Esophagus mucosa (tissue), 1 donor: ENCODE data around the gene KRT222. TPM values are rescaled to one million over a fixed set of nuclear protein-coding genes. Genes with fewer than 3 reads are reported as not detected.

Source experiments
- ATAC-seq: fragments of 200-7000 bp; cut with Tn5 transposase; one replicate; pipeline ENCODE4 v1.9.1; 2020
- total RNA-seq: library from RNA; stranded (reverse); gene quantifications from one replicate; pipeline ENCODE4 v1.2.4, GENCODE V29; 2023
- donor health status: DM: yes; HTN: yes; CAD: no.

The KRT222 gene
- 0.20 TPM for total RNA-seq

DNA sequence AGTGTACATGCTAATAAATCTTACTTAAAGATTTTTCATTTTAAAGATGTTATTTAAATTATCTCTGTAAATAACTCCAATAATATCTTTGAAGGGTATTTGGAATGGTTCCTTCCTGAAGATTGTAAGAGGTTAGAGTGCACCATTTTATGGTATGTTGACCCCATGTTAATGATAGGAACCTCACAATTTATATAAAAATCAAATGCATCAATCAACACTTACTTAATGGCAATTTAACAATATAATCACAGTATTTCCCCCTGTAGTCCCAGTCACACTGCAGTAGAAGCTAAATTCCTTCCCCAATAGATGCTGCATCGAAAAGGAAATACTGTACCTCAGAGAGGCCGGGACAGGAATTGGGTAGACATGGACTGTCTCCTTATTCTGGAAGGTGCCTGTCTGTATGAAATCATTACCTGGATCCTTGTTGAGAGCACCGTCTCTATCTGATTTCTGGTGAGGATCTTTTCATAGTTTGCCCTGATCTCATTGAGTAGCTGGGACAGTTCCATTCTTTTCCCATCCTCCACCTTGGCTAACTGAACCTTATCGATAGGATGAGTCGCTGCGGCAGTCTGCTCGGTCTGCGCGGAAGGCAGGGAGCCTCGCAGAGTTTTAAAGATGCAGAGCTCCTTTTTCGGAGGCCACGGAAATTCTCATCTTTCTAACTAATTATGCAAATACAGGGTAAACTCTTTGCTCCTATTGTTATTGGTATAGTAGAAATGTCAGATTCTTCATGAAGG, at the start of gene KRT222:
Gene KRT222, minus strand, starts transcription at position 596 of the 752 bp plus-strand sequence. Its CDS starts 78 bp downstream, at position 518.
- no peak for ATAC-seq

DNA sequence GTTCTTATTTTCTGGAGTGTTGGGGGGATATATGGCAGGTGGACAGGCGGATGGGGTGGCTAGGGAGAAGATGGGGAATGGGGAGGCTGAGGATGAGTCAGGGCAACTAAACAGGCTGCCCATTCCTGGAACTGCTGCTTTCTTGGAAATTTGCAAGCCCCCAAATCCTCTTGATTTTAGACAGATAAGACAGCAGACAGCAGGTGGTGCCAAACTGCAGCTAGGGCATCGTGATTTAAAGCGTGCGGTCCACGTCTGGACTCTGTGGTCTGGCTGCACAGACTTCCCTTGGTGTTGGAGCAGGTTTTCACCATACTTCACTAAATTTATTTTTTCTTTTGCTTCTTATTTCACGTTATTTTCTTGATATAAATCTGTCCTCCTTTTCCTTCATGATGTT, 49.5 kb upstream of the KRT222 start:
- ATAC-seq: no peak

DNA sequence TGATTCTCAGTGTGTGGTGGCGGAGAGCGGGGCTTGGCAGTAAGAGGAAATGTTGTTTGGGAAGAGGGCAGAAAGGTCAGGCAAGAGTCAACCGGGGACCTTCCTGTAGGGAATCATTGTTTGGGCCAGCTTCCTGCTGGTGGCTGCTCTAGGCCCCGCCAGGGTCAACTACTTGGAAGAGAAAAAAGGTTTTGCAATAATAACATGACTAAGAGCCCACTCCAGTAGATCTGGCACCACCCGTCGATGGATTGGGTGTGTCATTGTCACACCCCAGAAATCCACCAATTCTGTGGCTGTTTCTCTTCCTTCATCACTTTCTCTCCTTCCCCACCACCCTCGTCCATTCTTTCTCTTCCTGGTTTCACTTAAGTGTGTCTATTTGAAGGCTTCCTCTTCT, 42.8 kb upstream of the KRT222 start:
- ATAC-seq: peak; percentile 88

- ATAC-seq: peak; percentile 65
Observed at GRCh38 chr17:40705584-40705983, 40.6 kb upstream of the KRT222 start.

GRCh38 chr17:40703652-40704051, 38.7 kb upstream of the KRT222 start, which contains the start of gene KRT24:
Gene KRT24 (minus strand): TSS chr17:40703752. CDS start chr17:40703693, 59 bp downstream.
- ATAC-seq: peak; percentile 61

GRCh38 chr17:40702271-40702670, 37.3 kb upstream of the KRT222 start:
- peak; percentile 28 for ATAC-seq

DNA sequence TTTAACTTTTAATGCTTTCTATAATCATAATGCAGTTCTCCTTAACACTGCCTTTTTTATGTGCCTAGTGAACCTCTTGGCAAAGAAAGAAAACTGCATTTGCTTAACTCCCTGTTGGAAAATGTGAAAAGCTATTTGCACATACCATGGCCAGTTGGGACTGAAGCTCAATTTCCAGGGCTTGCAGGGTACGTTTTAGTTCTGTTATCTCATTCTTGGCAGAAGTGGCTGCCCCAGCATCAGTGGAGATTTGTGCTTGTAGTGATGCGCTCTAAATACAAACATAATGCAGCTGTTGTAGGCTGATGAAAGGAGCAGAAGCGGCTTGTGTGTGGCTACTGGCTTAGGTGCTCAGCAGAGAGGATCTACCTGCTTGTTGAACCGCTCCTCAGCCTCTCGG, 34.9 kb upstream of the KRT222 start:
- no peak for ATAC-seq

DNA sequence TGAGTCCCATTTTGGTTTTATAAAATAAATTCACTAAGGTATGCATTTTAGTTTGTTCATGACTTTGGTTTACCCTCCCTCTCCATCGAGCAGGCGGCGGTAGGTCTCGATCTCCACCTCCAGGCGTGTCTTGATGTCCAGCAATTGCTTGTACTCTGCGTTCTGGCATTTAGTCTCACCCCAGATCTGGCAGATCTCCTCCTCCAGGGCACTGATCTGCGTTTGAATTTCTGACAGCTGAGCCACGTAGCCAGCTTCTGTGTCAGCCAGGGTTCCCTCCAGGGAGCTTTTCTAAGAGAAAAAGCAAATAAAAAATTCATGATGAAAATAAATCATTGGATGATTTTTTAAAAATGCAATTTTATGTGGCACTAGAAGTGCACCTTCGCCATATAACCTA, 34.4 kb upstream of the KRT222 start:
- ATAC-seq: no peak

- no peak for ATAC-seq
Observed at GRCh38 chr17:40697297-40697696, 32.3 kb upstream of the KRT222 start.

DNA sequence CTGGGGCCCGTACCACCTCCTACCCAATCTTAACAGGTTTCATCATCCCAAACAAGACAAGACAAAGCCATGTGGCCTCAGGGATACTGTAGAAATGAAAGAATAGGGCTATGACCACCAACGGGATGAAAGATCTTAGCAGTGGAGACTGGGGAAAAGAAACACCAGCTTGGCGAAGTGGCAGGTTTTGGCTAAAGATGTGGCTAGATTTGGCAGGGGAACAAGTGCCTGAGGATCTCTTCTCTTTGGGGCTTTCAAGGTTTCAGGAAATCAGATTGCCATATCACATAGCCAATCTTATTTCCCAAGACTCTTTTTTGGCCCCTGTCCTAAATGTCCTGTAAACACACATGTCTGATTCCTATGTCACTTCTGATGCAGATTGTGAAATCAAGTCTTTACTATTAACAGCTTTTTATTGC, 31.7 kb upstream of the KRT222 start:
- ATAC-seq: peak; percentile 27

- no peak for ATAC-seq
Observed at GRCh38 chr17:40695874-40696472, 31.0 kb upstream of the KRT222 start.

DNA sequence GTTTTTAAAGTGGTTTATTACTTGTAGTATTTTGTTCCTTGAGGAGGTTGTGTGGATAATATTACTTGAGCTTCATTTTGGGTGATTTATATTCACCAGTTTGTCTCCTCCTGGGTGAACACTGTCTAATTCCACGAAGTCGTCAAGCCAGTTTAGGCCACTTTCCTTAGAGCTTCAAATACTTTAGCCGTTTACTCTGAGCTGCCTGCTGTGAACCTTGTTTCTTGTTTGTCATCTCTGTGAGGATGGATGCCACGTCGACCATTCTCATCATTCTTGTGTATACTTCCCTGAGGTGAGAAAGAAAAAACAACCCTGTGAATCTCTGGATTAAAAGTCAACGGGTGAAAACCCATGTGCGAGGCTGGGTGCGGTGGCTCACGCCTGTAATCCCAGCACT, 29.6 kb upstream of the KRT222 start:
- peak; percentile 74 for ATAC-seq

DNA sequence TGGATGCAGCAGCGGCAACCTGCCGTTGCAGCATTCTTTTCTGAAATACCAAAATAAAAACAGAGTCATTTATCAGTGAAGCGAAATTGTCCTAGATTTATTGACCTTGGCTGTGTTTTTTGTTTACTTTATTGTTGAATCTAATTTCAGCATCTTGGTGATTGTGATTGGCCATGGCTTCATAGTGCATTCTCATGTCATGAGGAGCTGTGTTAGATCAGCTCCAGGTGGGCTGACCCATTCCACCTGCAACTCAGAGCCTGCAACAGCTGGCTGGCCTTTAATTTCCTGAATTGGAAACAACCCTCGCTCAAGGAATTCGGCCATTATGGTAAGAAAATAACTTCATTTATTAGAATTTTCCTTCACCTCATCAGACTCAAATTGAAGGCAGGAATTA, 22.1 kb upstream of the KRT222 start:
- no peak for ATAC-seq

- no peak for ATAC-seq
Observed at GRCh38 chr17:40686192-40686591, 21.2 kb upstream of the KRT222 start.

DNA sequence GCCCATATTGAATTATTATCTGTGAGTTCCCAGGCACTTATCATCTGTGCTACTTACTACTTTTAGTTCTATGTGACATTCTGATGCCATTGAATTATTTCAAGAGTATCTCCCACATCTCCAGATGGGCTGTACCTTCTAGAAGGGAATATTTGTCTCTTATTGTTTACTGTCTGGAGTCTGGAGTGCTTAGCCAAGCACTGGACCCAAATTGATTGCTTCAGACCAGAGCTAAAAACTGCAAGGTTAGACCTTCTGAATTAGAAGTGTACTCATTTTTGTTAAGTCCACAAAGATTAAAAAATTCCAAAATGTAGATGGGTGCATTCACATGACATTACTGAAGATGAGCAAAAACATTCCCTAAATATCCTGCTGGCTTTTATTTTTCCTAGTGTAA, 16.0 kb upstream of the KRT222 start:
- ATAC-seq: no peak

DNA sequence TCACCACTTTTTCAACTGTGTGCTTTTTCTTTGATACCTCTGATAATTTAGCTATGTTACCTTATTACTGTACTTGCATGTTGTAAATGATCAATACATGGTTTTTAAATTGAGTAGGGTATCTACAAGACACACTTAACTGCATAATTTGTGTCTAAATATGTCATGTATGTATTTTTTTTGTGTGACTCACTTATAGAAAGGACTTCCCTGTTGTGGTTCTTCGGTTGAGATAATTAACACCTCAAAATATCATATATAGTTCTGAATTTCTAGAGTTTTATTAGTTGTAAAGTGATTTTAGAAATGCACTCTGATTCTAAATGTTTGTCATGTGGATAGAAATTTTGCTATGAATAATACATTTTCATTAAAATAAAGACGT, 14.5 kb upstream of the KRT222 start:
- no peak for ATAC-seq

DNA sequence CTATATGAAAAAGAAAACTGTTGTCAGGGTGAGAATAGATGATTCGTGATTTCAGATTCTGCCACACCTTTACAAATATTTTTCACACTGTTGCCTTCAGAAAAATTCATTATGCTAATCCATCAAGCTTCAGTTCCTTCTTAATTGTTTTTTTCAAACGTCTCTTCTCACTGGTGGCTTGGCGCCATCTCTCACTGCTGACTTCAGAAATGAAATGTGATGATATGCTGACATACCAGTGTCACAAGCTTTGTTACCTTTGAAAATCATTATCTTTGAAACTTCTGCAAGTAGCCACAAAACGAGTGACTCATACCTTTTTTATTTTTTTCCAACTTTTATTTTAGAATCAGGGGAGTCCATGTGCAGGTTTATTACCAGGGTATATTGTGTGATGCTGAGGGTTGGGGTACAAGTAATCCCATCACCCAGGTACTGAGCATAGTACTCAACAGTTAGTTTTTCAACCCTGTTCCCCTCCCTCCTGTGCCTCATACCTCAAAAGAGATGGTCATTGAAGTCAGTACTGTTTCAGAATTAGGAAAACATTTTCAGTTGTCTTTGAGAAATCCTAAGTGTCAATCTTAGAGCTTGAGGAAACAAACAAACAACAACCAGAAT, 14.0 kb upstream of the KRT222 start:
- no peak for ATAC-seq

- no peak for ATAC-seq
Observed at GRCh38 chr17:40675905-40676304, 10.9 kb upstream of the KRT222 start.

- ATAC-seq: no peak
Observed at GRCh38 chr17:40672654-40673053, 7.7 kb upstream of the KRT222 start.

DNA sequence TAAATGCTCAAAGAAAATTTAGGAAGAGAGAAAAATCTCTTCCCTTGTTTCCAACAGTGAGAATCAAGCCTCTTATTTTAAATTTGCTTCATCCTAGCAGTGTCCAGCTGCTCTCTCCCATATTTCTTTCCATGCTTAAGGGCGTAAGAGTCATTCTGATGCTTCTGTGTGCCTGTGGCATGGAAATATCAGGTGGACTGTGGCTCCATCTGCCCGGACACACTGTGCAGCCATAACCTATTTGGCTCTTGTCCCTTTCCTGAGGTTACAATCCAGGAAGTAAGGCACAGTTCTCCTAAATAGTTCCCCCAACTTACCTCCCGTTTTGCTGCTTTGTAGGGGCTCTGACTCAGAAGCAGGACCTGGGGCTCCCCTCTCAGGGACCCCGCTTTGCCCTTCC, 6.3 kb upstream of the KRT222 start:
- no peak for ATAC-seq

DNA sequence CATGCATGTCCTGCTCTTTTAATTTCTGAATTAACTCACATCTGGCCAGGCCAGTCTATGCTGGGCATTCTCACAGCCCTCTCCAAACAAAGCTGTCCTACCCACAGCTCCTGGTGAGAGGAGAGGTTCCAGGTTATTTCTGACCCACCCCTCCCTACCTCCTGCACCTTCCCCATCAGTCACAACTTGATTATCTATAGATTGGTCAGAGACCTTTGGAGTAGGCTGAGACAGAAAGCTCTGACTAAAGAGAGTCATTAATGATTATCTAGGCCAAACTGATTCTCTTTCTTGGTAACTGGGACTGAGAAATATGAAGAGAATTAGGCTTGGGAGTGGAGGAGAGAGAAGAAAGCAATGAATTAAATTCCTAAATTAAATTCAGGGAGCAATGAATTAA, 1.4 kb upstream of the KRT222 start:
- ATAC-seq: no peak

- ATAC-seq: no peak
Observed at GRCh38 chr17:40663252-40663651, 1.7 kb downstream of the KRT222 start.

DNA sequence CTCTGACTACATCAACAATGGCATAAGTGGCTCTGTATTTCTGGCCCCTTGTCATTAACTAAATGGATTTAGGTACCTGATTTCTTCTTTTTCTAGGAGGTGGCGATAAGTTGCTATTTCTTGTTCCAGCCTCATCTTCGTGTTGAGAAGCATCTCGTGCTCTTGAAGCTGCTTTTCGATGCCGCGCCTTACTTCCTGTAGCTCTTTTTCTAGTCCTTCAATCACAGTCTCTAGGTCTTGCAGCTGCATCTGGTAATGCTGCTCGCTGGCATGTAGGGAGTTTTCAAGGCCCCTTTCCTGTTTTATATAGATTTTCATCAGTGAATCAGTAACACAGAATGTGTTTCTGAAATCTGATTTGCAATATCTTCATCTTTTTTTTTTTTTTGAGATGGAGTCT, 5.1 kb downstream of the KRT222 start:
- no peak for ATAC-seq

- ATAC-seq: no peak
Observed at GRCh38 chr17:40658396-40658795, 6.6 kb downstream of the KRT222 start.
